ENCODE results near the gene ZSCAN16.

Gene ZSCAN16

DNA sequence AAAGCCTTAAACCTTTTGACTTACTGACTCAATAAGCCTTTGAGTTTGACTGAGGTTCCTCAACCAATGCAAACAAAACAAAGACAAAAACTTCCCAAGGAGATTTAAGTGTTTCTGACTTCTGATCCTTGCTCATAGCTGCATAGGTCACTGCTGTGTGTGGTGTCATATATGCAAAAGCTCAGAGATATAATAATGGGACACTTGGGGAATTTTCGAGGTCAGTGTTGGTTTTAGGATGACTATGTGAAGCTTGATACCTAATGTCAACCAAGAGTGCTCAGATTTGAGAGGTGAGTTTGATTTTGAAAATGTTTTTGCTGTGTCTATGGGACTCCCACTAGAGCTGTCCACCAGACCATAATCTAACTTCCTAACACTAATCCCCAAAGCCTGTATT, 43.5 kb downstream of the ZSCAN16 start:
- DNase-seq (ENCODE audit: low read depth in 1 of 2, low spot score in 1 of 2): no peak

DNA sequence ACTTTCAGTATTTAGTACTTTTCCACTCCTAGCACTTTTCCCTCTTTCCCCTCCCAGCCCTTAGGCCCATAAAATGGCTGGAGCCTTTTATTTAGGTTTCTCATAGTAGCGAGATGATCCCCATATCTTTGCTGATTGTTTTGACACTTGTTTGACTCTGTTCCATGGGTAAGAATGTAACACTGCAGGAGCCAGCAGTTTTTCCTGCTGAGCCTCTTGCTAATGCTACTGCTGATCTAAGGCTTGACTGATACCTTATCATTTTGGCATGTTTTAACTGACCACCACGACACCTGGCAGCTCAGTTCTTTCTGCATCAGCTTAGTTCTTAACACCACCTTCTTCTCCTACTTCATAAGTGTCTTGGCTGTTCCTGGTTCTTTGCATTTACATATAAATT, 46.9 kb downstream of the ZSCAN16 start:
- DNase-seq (ENCODE audit: low read depth in 1 of 2, low spot score in 1 of 2): no peak

DNA sequence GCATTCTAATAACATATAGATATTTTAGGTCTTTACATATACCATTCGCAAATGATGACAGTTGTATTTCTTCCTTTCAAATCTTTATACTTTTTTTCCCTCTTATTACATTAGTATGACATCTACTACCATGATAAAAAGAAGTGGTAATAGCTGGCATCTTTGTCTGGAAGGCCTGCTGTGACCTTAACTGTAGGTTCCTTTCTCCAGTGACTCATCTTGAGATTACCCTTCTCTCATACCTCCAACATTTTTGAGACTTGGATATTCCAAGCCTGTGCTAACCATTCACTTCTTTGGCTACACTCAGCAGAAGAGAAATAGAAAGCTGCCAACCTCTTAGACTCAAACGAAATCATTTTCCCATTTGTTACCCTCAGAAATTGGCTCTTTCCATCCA, 47.6 kb downstream of the ZSCAN16 start:
- DNase-seq (ENCODE audit: low read depth in 1 of 2, low spot score in 1 of 2): no peak

- no peak for DNase-seq (ENCODE audit: low read depth in 1 of 2, low spot score in 1 of 2)
Observed at GRCh38 chr6:28176373-28176772, 52.0 kb downstream of the ZSCAN16 start.
